ENCODE data around the gene MCHR2.
"Not testable (repeated sequence)": the region's sequence is repeated elsewhere in the genome, so short reads cannot be mapped to it uniquely, and the experiment has no call there.

The MCHR2 gene

GRCh38 chr6:99993533-99994251, at the start of gene MCHR2:
MCHR2 (minus strand) TSS chr6:99994223; CDS start chr6:99956147, 38,076 bp downstream.
- DNase-seq: no peak

- DNase-seq: not testable (repeated sequence)
These were observed 44.5 kb upstream of the MCHR2 start for GRCh38 chr6:100038546-100038945.

DNA sequence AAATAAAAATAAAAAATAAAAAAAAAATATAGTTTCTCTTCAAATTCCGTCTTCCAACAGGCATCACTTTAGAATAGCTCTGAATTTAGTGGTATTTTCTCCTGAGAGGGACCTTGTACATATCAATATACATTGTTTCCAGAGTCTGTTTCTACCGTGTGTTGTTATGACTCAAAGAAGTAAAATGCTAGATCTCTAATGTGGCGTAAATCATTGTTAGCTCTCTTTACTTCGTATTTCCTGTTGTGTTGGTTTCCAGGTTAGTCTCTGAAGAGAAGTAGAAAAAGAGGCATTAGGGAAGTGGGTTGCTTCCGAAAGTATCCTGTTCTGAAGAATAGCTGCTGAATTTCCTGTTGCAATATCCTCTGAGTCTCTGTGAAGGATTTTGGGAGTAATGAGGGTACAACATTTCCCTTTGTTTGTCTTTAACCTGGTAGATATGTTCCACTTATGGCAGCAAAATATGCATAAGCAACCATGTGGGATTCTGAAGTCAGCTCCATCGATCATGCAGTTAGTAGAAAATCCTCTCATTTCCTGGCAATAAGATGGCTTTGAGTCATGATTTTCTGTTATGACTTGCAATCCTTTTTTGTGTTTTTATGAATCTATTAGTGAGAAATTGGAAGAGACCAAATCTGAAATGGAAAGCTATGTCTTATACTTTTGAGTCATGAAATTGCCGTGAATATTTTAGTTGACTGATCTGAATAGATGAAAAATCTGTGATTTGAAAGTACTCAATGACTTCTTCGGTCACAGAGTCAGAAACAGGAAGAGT, 42.0 kb upstream of the MCHR2 start:
- DNase-seq: no peak

GRCh38 chr6:100023798-100024197, 29.8 kb upstream of the MCHR2 start:
- DNase-seq: no peak

GRCh38 chr6:100022847-100023246, 28.8 kb upstream of the MCHR2 start:
- no peak for DNase-seq

GRCh38 chr6:100008857-100009256, 14.8 kb upstream of the MCHR2 start:
- no peak for DNase-seq

DNA sequence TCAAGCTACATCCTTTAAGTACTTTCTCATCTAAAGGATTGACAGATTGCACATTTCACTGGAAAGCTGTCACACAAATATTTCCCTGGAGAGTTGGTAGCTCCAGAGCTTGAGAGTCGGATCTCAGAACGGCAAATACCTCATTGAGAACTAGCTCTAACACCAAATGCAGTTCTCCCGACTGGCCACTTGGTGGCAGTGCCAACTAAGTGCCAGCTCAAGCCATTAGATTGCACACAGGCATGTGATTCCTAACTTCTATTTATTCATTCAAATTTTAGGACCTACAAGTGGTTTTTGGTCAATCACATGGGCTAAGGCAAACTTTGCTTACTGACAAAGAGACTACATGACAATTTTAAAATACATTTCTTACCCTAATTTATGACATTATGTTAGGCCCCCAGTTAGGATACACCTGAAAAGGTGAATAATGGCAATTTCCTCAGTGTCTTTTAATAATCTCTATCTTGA, 7.9 kb upstream of the MCHR2 start:
- DNase-seq: peak; percentile 31

- no peak for DNase-seq
These were observed 3.1 kb upstream of the MCHR2 start for GRCh38 chr6:99997141-99997540.

DNA sequence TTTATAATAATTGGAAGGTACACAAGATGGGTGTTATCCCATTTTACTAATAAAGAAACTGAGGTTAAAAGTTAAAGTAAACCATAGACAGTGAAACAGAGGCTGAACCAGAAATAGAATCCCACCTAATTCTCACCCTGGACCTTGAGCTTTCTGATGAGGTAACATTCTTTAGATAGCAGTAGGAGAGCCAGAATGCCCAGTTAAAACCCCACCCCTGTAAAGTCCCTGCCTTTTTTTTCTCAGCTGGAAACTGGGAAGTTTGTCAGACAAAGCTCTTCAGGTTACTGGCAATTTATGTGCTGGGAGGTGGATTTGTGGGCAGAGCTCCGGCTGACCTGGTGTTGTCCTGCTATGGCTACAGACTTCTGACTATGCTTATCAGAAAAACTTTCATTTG, 1.9 kb upstream of the MCHR2 start:
- no peak for DNase-seq

- DNase-seq: no peak
These were observed 884 bp downstream of the MCHR2 start for GRCh38 chr6:99993146-99993532.

DNA sequence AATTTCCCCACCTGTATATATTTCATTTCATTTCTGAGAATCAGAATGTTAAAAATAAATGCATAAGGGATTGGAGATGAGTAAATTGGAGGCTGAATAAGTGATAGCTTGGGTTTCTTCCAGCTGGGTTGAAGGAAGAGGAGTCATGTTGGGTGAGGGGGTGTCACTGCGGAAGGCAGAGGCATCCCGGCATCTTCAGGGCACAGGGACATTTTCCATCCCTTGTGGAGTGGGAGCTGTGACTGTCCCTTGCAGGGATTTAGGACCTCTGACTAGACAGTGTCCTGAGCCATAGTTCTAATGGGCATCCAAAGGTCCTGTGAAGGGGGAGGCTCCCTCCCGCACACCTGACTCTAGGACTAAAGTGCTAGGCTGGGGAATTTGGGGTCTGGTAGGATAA, 2.1 kb downstream of the MCHR2 start:
- no peak for DNase-seq

- no peak for DNase-seq
These were observed 13.3 kb downstream of the MCHR2 start for GRCh38 chr6:99980741-99981140.

- DNase-seq: no peak
These were observed 14.1 kb downstream of the MCHR2 start for GRCh38 chr6:99979953-99980352.

DNA sequence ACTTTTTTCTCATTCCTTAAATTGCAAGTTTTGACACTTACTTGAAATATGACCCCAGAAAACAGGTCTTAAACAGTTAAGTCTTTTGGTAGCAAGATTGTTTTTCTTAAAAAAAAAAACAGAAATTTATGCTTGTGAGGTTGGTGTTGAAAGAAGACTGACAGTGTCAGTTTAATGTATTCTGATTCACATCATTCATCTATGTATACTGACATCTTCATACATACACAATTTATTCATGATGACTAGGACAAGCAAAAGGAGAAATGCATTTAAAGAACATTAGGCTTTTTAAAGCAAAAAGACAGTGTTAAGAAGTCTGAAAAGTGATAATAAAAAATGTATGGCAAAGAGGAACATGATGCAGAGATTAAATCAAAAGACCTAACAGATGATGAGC, 27.0 kb downstream of the MCHR2 start:
- DNase-seq: no peak

DNA sequence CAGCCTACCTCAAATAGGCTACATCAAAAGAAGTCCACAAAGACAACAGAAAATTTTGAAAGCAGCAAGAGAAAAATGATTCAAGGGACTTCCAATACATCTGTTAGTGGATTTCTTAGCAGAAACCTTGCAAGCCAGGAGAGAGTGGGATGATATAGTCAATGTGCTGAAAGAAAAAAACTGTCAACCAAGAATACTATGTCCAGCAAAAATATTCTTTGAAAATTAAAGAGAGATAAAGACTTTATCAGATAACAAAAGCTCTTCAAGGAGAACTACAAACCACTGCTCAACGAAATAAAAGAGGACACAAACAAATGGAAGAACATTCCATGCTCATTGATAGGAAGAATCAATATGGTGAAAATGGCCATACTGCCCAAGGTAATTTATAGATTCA, 34.0 kb downstream of the MCHR2 start:
- no peak for DNase-seq

DNA sequence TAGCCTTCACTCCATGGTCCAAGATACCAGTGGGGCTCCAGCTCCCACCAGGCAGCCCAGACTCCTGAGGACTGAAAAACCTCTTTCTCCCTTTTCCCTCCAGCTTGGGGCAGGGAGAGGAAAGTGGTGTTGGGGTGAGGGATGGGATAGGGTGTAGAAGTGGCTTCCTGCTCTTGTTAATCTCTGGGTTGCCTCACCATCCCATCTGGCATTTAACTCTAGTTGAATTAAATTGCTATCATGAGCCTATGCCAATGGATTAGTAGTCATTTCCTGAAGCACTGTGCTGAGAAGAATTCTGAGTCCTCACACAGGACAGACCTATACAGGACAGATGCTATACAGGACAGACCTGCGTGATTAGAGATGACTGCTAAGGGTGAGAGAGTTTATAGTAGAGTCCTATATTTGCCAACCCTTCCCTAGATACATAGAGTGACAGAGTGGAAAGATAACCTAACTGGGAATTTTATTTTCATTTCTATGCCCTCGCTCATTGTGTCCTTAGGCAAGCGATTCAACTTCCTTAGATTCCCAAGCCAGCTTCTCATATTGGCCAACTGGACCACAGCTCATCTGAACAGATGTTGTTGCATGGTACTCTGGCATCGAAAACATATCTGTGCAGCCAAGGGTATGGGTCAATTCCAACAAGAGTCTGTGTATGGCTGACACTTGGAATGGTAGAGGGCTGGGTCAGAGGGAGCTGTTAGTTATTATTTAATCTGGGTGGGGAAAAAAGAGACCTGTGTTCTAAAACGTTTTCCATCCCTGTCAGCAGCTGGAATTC, 42.8 kb downstream of the MCHR2 start:
- no peak for DNase-seq

GRCh38 chr6:99946005-99946404, 48.0 kb downstream of the MCHR2 start:
- DNase-seq: no peak

DNA sequence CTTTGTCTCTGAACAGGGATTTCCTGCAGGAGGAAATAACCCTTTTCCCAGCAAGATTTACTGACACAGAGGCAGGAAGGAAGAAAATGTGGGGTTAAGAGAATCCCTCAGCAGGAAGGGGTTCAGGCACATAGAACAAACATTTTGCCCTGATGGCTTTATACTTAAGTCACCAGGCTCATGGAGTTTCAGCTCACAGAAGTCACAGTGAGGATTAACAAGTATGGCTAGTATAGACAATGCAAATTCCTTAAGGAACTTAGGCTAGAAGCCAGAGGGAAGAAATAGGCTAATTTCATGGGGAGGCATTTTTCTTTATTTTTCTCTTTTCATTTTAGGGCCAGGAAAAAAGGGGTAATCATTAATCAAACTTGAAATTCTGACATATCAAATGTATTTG, 50.2 kb downstream of the MCHR2 start:
- DNase-seq: no peak

DNA sequence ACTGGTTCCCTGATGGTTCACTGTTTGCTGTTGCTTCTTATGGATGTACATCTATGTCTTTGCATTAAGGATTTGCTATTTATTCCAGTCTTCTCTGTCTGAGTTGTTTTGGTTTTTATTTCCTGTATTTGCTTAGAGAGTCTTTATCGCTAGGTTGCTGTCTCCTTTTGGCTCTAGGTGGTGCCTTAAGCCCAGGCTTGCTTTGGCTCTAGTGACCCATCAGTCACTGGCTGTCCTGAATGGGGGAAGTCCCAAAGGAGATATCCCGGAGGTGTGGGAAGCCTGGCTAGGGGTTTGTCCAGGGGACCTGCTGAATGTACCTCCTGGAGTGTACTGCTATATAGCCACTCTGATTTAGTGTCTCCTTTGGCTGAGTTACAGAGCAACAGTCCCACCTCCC, 53.4 kb downstream of the MCHR2 start:
- DNase-seq: no peak

- no peak for DNase-seq
These were observed 60.9 kb downstream of the MCHR2 start for GRCh38 chr6:99933129-99933528.

DNA sequence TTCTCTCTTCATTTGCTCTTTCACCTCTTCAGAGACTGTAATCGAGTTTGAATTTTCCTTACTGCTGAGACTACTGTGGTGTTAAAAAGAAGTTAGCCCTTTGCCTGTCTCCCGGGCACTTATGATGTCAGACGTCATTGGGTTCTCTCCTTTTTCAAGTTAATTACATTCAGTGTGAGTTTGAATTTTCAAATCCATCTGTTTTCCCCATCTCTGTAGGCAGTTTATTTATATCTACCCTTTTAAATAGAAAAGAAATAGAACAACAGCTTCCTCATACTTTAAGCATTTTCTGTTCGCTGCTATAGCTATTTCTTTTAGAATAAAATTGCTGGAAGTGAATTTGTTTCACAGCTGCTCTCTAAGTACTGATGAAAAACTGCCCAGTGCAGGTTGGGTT, 81.4 kb downstream of the MCHR2 start:
- no peak for DNase-seq

GRCh38 chr6:99905209-99906106, 88.6 kb downstream of the MCHR2 start:
- DNase-seq: no peak

All from stimulated activated naive CD4-positive, alpha-beta T cell treated with Interleukin-2 at 50 U/mL for 16 hours (primary cell).